H9 (cell line): ENCODE data around the gene ST6GALNAC1. TPM values are rescaled to one million over a fixed set of nuclear protein-coding genes. Genes with fewer than 3 reads are reported as not detected.
A peak's percentile ranks its signal among the peaks of the same experiment; 100 is the strongest.

ENCODE experiments used
- DNase-seq: peaks from one replicate; pipeline ENCODE4 v3.0.0-alpha.2; 2017
- H2AFZ ChIP-seq: one replicate; pipeline ENCODE4 v1.6.1; 2013; ENCODE audit warnings: mild to moderate bottlenecking, low read length, control low read depth, moderate library complexity
- H2AK5ac ChIP-seq: 2 replicates; pipeline ENCODE4 v1.6.1; 2013; ENCODE audit warnings: low read length, control low read depth, mixed read lengths; ENCODE audit not compliant: insufficient read length
- H2BK120ac ChIP-seq: one replicate; pipeline ENCODE4 v1.6.1; 2013; ENCODE audit warnings: low read depth, mild to moderate bottlenecking, low read length, control low read depth, inconsistent platforms; ENCODE audit not compliant: poor library complexity, severe bottlenecking
- H2BK12ac ChIP-seq: 2 replicates; pipeline ENCODE4 v1.6.1; 2013; ENCODE audit warnings: low read length, control low read depth, mixed read lengths, low read depth; ENCODE audit not compliant: insufficient read length
- H2BK15ac ChIP-seq: 2 replicates; pipeline ENCODE4 v1.6.1; 2013; ENCODE audit warnings: low read depth, low read length, control low read depth
- H2BK20ac ChIP-seq: one replicate; pipeline ENCODE4 v1.6.1; 2013; ENCODE audit warnings: low read depth, mild to moderate bottlenecking, low read length, control low read depth, inconsistent platforms; ENCODE audit not compliant: poor library complexity, severe bottlenecking
- H2BK5ac ChIP-seq: 2 replicates; pipeline ENCODE4 v1.6.1; 2013; ENCODE audit warnings: low read length, control low read depth, mixed read lengths; ENCODE audit not compliant: insufficient read length
- H3K14ac ChIP-seq: 2 replicates; pipeline ENCODE4 v1.6.1; 2013; ENCODE audit warnings: low read length, control low read depth; ENCODE audit not compliant: insufficient read depth
- H3K18ac ChIP-seq: 2 replicates; pipeline ENCODE4 v1.6.1; 2013; ENCODE audit warnings: low read depth, mild to moderate bottlenecking, mixed read lengths, low read length, control low read depth; ENCODE audit not compliant: insufficient read length
- H3K23ac ChIP-seq: 2 replicates; pipeline ENCODE4 v1.6.1; 2013; ENCODE audit warnings: low read length, control low read depth, mixed read lengths, low read depth; ENCODE audit not compliant: insufficient read length
- H3K23me2 ChIP-seq: 2 replicates; pipeline ENCODE4 v1.6.1; 2013; ENCODE audit warnings: low read depth, mild to moderate bottlenecking, mixed read lengths, low read length, control low read depth; ENCODE audit not compliant: insufficient read length, poor library complexity, severe bottlenecking
- H3K27ac ChIP-seq: 2 replicates; pipeline ENCODE4 v1.5.1; 2013; ENCODE audit warnings: low read length, control low read depth, mixed read lengths, low read depth; ENCODE audit not compliant: insufficient read length
- H3K27me3 ChIP-seq: 2 replicates; pipeline ENCODE4 v1.6.1; 2013; ENCODE audit warnings: low read length, control low read depth, inconsistent platforms; ENCODE audit not compliant: insufficient read depth
- H3K4ac ChIP-seq: 2 replicates; pipeline ENCODE4 v1.6.1; 2013; ENCODE audit warnings: low read depth, mild to moderate bottlenecking, control low read depth, inconsistent platforms, low read length, moderate library complexity
- H3K4me1 ChIP-seq: 2 replicates; pipeline ENCODE4 v1.6.1; 2013; ENCODE audit warnings: low read length, control low read depth, inconsistent platforms; ENCODE audit not compliant: insufficient read depth
- H3K4me2 ChIP-seq: 2 replicates; pipeline ENCODE4 v1.6.1; 2013; ENCODE audit warnings: low read length, control low read depth, mixed read lengths; ENCODE audit not compliant: insufficient read length, insufficient read depth
- H3K56ac ChIP-seq: 2 replicates; pipeline ENCODE4 v1.6.1; 2013; ENCODE audit warnings: low read depth, mild to moderate bottlenecking, mixed read lengths, low read length, control low read depth; ENCODE audit not compliant: insufficient read length
- H3K79me1 ChIP-seq: 2 replicates; pipeline ENCODE4 v1.6.1; 2013; ENCODE audit warnings: low read depth, mild to moderate bottlenecking, moderate library complexity, low read length, control low read depth, inconsistent platforms; ENCODE audit not compliant: insufficient read depth, poor library complexity, severe bottlenecking
- H3K79me2 ChIP-seq: 2 replicates; pipeline ENCODE4 v1.6.1; 2013; ENCODE audit warnings: low read length, control low read depth, inconsistent platforms; ENCODE audit not compliant: insufficient read depth
- H3K9ac ChIP-seq: 2 replicates; pipeline ENCODE4 v1.6.1; 2013; ENCODE audit warnings: low read length, control low read depth, mixed read lengths; ENCODE audit not compliant: insufficient read length; ENCODE audit errors: extremely low read depth
- H3K9me3 ChIP-seq: one replicate; pipeline ENCODE4 v1.6.1; 2013; ENCODE audit warnings: low read depth, low read length, inconsistent platforms; ENCODE audit not compliant: control insufficient read depth
- H3T11ph ChIP-seq: one replicate; pipeline ENCODE4 v1.6.1; 2013; ENCODE audit warnings: mild to moderate bottlenecking, low read length, control low read depth, inconsistent platforms
- H4K20me1 ChIP-seq: one replicate; pipeline ENCODE4 v1.6.1; 2013; ENCODE audit not compliant: control insufficient read depth, insufficient read length, insufficient read depth
- H4K5ac ChIP-seq: 2 replicates; pipeline ENCODE4 v1.6.1; 2013; ENCODE audit warnings: low read depth, mild to moderate bottlenecking, mixed read lengths, low read length, control low read depth; ENCODE audit not compliant: insufficient read length
- H4K8ac ChIP-seq: replicated peaks from 2 replicates; pipeline ENCODE4 v1.6.1; 2013; ENCODE audit warnings: low read length, control low read depth, mixed read lengths, low read depth; ENCODE audit not compliant: insufficient read length
- H4K91ac ChIP-seq: 2 replicates; pipeline ENCODE4 v1.6.1; 2013; ENCODE audit warnings: low read depth, mild to moderate bottlenecking, moderate library complexity, mixed read lengths, low read length, control low read depth; ENCODE audit not compliant: insufficient read length
- H3K27ac Mint-ChIP-seq, 3 experiments: 2 replicates in 2 of 3; 3 replicates in 1 of 3; pipeline ENCODE4 v1.8.0; 2020 to 2021; ENCODE audit warnings: mixed read lengths in 3 of 3, mild to moderate bottlenecking in 1 of 3, moderate library complexity in 1 of 3
- H3K27me3 Mint-ChIP-seq: 2 replicates; pipeline ENCODE4 v1.8.0; 2021; ENCODE audit warnings: low read depth, mild to moderate bottlenecking, moderate library complexity, mixed read lengths
- H3K36me3 Mint-ChIP-seq, 3 experiments: 2 replicates in 2 of 3; 3 replicates in 1 of 3; pipeline ENCODE4 v1.8.0; 2020 to 2021; ENCODE audit warnings: low read depth in 3 of 3, mixed read lengths in 3 of 3; ENCODE audit not compliant: insufficient read depth in 1 of 3
- H3K4me1 Mint-ChIP-seq, 2 experiments: 2 replicates each; pipeline ENCODE4 v1.8.0; 2020; ENCODE audit warnings: mixed read lengths in 2 of 2
- H3K4me3 Mint-ChIP-seq, 2 experiments: 2 replicates in 1 of 2; 3 replicates in 1 of 2; pipeline ENCODE4 v1.8.0; 2020 to 2021; ENCODE audit warnings: mild to moderate bottlenecking in 2 of 2, mixed read lengths in 2 of 2, moderate library complexity in 1 of 2
- H3K9me3 Mint-ChIP-seq, 2 experiments: 2 replicates in 1 of 2; 3 replicates in 1 of 2; pipeline ENCODE4 v1.8.0; 2020; ENCODE audit warnings: mild to moderate bottlenecking in 2 of 2, mixed read lengths in 2 of 2, moderate library complexity in 1 of 2
- WGBS: extraction: QIAGEN DNeasy Blood & Tissue Kit; methylation state at CpG from one replicate; pipeline ENCODE4 v1.1.7; 2013; ENCODE audit warnings: missing lambda C conversion rate, low lambda C conversion rate, mixed read lengths; ENCODE audit not compliant: insufficient read length; ENCODE audit errors: extremely low coverage; 5-methylcytosine and 5-hydroxymethylcytosine counted together
- total RNA-seq: library from RNA; stranded (reverse); gene quantifications from 2 replicates; pipeline ENCODE4 v1.2.1, GENCODE V29; 2021
- TF ChIP-seq, protein P1 (sequence below): fragments of 200-600 bp; sonication (generic); conservative IDR thresholded peaks from 3 replicates; pipeline ENCODE4 v1.8.0; 2021; ENCODE audit warnings: antibody characterized with exemption, mild to moderate bottlenecking

The ST6GALNAC1 gene
- total RNA-seq, 1 experiment from 2014 or later = not detected

DNA sequence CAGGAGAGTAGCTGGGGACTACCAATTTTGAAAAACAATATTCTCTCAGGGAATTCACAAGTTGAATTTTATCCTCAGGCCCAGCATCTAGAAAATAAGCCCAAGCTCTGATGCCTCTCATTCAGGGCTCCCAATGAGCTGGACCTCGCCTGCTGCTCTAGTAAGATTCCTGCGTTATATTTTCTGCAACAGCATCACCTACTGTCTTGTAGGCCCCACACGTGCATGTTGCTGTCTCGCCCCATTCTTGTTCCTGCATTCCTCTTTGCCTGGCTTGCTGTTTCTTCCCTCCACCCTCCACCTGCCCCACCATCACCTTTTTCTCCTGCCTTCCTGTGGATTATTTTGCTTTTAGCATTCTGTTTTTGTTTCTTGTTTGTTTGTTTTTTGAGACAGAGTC lies 49.6 kb downstream of the ST6GALNAC1 start:
- TF ChIP-seq, protein P1, sequence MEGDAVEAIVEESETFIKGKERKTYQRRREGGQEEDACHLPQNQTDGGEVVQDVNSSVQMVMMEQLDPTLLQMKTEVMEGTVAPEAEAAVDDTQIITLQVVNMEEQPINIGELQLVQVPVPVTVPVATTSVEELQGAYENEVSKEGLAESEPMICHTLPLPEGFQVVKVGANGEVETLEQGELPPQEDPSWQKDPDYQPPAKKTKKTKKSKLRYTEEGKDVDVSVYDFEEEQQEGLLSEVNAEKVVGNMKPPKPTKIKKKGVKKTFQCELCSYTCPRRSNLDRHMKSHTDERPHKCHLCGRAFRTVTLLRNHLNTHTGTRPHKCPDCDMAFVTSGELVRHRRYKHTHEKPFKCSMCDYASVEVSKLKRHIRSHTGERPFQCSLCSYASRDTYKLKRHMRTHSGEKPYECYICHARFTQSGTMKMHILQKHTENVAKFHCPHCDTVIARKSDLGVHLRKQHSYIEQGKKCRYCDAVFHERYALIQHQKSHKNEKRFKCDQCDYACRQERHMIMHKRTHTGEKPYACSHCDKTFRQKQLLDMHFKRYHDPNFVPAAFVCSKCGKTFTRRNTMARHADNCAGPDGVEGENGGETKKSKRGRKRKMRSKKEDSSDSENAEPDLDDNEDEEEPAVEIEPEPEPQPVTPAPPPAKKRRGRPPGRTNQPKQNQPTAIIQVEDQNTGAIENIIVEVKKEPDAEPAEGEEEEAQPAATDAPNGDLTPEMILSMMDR = no peak
- H3K18ac ChIP-seq = no peak overlapping the region

More for the DNA sequence above, 49.6 kb downstream of the ST6GALNAC1 start:
- H3K27me3 ChIP-seq = no peaks in the 10 kb centered on the region
- no peak overlapping the region for H4K8ac ChIP-seq
- H3K36me3 Mint-ChIP-seq = no peaks in the 10 kb centered on the region
- no peaks in the 10 kb centered on the region for H3K9me3 ChIP-seq
- H3K79me1 ChIP-seq = no peaks in the 10 kb centered on the region
- WGBS = no CpG with 5 or more reads among the region's 4 CpGs
- H3K9me3 Mint-ChIP-seq = peaks cover 0 to 3% of the 10 kb centered on the region in 2 experiments; a peak in 1 of 5 replicates
- H2BK20ac ChIP-seq = no peak overlapping the region
- H3K27ac ChIP-seq = no peak overlapping the region
- no peak overlapping the region for H3K14ac ChIP-seq
- no peaks in the 10 kb centered on the region for H3K23me2 ChIP-seq
- H2BK120ac ChIP-seq = no peak overlapping the region
- H3K4me3 Mint-ChIP-seq = 0 out of 5 replicates have a peak overlapping the region, but pooled peaks of 1 of the 2 experiments have one; percentile 2
- no peak overlapping the region for H3K23ac ChIP-seq
- H3K56ac ChIP-seq = no peak overlapping the region
- no peak overlapping the region for H3T11ph ChIP-seq
- no peak overlapping the region for H2AK5ac ChIP-seq
- peaks cover 12% of the 10 kb centered on the region for H3K27me3 Mint-ChIP-seq
- H2BK12ac ChIP-seq = no peak overlapping the region
- no peak for DNase-seq
- no peak overlapping the region for H3K4me2 ChIP-seq
- H3K9ac ChIP-seq = no peak overlapping the region
- no peaks in the 10 kb centered on the region for H4K20me1 ChIP-seq
- no peak overlapping the region for H3K4ac ChIP-seq
- H4K91ac ChIP-seq = no peak overlapping the region
- no peak overlapping the region for H2AFZ ChIP-seq
- peaks cover 6 to 12% of the 10 kb centered on the region in 2 experiments; a peak in 3 of 4 replicates for H3K4me1 Mint-ChIP-seq
- H3K4me1 ChIP-seq = no peaks in the 10 kb centered on the region; the same call in 1 of the 2 replicates
- no peak overlapping the region for H2BK15ac ChIP-seq
- H2BK5ac ChIP-seq = no peak overlapping the region
- peak overlapping the region in 1 of 3 experiments; percentile 50; a peak in 1 of 7 replicates for H3K27ac Mint-ChIP-seq
- no peak overlapping the region for H4K5ac ChIP-seq
- H3K79me2 ChIP-seq = no peaks in the 10 kb centered on the region
